GM10847 (cell line): ENCODE measurements around the gene SOX12.

Experiments used
- POLR2A ChIP-seq: IDR thresholded peaks from 2 replicates; pipeline ENCODE4 v1.6.1; 2011; ENCODE audit not compliant: insufficient read length; ENCODE audit errors: extremely low read depth

The SOX12 gene

GRCh38 chr20:297098-297924, 28.0 kb upstream of the SOX12 start, which contains the start of gene ZCCHC3:
TSS of gene ZCCHC3 (plus strand) at chr20:297570. CDS start at chr20:297587, 17 bp downstream.
- TF ChIP-seq POLR2A, result peak; percentile 77

GRCh38 chr20:297925-298775, 27.2 kb upstream of the SOX12 start:
- TF ChIP-seq POLR2A, result peak; percentile 42

GRCh38 chr20:298776-299391, 26.5 kb upstream of the SOX12 start:
- TF ChIP-seq POLR2A, result no peak

- no peak for TF ChIP-seq POLR2A
Observed at GRCh38 chr20:300345-300990, 24.9 kb upstream of the SOX12 start.

GRCh38 chr20:301886-302848, 23.2 kb upstream of the SOX12 start:
- no peak for TF ChIP-seq POLR2A

- TF ChIP-seq POLR2A, result no peak
Observed at GRCh38 chr20:305745-306144, 19.6 kb upstream of the SOX12 start.

- TF ChIP-seq POLR2A, result no peak
Observed at GRCh38 chr20:308427-309038, 16.8 kb upstream of the SOX12 start.

GRCh38 chr20:309306-309840, 16.0 kb upstream of the SOX12 start:
- no peak for TF ChIP-seq POLR2A

GRCh38 chr20:309841-310644, 15.3 kb upstream of the SOX12 start:
- TF ChIP-seq POLR2A, result no peak

- no peak for TF ChIP-seq POLR2A
Observed at GRCh38 chr20:310645-311044, 14.7 kb upstream of the SOX12 start.

GRCh38 chr20:311609-312008, 13.7 kb upstream of the SOX12 start:
- no peak for TF ChIP-seq POLR2A

GRCh38 chr20:312067-312466, 13.3 kb upstream of the SOX12 start:
- TF ChIP-seq POLR2A, result no peak

- no peak for TF ChIP-seq POLR2A
Observed at GRCh38 chr20:312866-313265, 12.5 kb upstream of the SOX12 start.
